Measurements from ENCODE around the gene ALDH1A2. TPM values are rescaled to one million over a fixed set of nuclear protein-coding genes. Genes with fewer than 3 reads are reported as not detected.

Gene ALDH1A2
- total and polyA plus RNA-seq, 4 donors, result 3.6 to 28.4 (median 9.5) TPM

DNA sequence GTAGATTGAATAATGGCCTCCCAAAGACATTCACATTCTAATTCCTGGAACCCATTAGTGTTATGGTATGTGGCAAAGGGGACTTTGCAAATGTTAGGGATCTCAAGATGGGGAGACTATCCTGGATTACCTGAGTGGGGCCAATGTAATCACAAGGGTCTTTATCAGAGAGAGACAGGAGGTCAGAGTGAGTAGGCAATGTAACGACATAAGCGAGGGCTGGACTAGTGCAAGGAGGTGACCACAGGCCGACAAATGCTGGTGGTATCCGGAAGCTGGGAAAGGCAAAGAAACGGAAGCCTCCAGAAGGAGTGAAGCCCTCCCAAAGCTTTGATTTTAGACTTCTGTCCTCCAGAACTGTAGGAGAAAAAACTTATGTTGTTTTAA is 46.2 kb upstream of the ALDH1A2 start:
- TF ChIP-seq, protein P1, sequence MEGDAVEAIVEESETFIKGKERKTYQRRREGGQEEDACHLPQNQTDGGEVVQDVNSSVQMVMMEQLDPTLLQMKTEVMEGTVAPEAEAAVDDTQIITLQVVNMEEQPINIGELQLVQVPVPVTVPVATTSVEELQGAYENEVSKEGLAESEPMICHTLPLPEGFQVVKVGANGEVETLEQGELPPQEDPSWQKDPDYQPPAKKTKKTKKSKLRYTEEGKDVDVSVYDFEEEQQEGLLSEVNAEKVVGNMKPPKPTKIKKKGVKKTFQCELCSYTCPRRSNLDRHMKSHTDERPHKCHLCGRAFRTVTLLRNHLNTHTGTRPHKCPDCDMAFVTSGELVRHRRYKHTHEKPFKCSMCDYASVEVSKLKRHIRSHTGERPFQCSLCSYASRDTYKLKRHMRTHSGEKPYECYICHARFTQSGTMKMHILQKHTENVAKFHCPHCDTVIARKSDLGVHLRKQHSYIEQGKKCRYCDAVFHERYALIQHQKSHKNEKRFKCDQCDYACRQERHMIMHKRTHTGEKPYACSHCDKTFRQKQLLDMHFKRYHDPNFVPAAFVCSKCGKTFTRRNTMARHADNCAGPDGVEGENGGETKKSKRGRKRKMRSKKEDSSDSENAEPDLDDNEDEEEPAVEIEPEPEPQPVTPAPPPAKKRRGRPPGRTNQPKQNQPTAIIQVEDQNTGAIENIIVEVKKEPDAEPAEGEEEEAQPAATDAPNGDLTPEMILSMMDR (IDR thresholded peaks at IDR 0.05; ENCODE audit: control extremely low read depth, extremely low read depth), result no peak
- 91 to 93% methylated on average over 5 of the region's 5 CpGs for WGBS, 2 donors

DNA sequence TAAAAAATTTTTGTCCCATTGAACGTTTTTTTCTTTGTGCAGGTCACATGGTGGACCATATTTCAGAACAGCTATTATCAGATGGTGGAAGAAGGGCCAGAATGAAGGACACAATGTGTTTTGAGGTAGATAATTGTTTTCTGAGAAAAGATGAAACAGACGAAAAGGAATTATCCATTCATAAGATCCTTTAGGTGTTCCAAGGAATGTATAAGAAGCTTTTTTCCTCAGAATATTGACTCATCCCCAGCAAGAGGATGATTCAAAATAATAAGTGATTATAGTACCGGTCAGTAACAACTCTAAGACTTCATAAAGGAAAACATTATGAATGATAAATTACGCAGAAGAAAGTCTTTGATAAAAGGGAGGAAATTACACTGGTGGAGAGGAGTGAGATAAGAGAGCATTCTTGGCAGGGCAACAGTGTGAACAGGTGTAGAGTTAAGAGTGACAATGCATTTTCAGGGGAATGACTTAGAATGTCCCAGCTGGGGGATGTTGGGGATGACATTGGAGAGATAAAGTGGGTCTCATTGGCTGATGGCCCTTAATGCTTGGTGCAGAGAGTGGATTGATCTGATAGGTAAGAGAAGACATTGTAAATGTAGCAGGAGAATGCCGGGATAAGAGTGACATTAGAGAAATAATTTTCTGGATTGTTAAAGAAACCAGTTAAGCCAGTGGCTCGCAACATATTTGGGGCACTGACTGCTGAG is 45.6 kb upstream of the ALDH1A2 start:
- Histone ChIP-seq H3K27ac (ENCODE audit: low read depth in 1 of 2, low read length in 1 of 2) (no peak overlapping the region), H3K4me3 (no peak overlapping the region), H3K36me3 (ENCODE audit: control insufficient read depth in 4 of 4, insufficient read depth in 4 of 4, low read length in 4 of 4) (no peaks in the 10 kb centered on the region), H3K4me1 (ENCODE audit: control insufficient read depth in 5 of 5, insufficient read depth in 5 of 5, low read length in 5 of 5) (no peaks in the 10 kb centered on the region), H3K9ac (ENCODE audit: insufficient read depth in 1 of 2, low read length in 2 of 2) (no peak overlapping the region), H3K27me3 (ENCODE audit: control insufficient read depth in 3 of 3, insufficient read depth in 3 of 3, low read length in 2 of 3) (no peaks in the 10 kb centered on the region), H3K9me3 (ENCODE audit: control insufficient read depth in 4 of 4, insufficient read depth in 3 of 4, low read length in 3 of 4) (no peaks in the 10 kb centered on the region)
- DNase-seq (no peak), ATAC-seq (ENCODE audit: insufficient read depth, low FRiP score) (no peak)
- TF ChIP-seq, protein P1 (IDR thresholded peaks at IDR 0.05; ENCODE audit: control extremely low read depth, extremely low read depth), result no peak
- 63 to 77% methylated on average over 6 of the region's 6 CpGs for WGBS, 2 donors

More for the DNA sequence above, 46.2 kb upstream of the ALDH1A2 start:
- Histone ChIP-seq H3K4me1 (ENCODE audit: control insufficient read depth in 5 of 5, insufficient read depth in 5 of 5, low read length in 5 of 5) (no peaks in the 10 kb centered on the region), H3K9ac (ENCODE audit: insufficient read depth in 1 of 2, low read length in 2 of 2) (no peak overlapping the region), H3K4me3 (no peak overlapping the region), H3K9me3 (ENCODE audit: control insufficient read depth in 4 of 4, insufficient read depth in 3 of 4, low read length in 3 of 4) (no peaks in the 10 kb centered on the region), H3K27ac (ENCODE audit: low read depth in 1 of 2, low read length in 1 of 2) (no peak overlapping the region), H3K36me3 (ENCODE audit: control insufficient read depth in 4 of 4, insufficient read depth in 4 of 4, low read length in 4 of 4) (no peaks in the 10 kb centered on the region), H3K27me3 (ENCODE audit: control insufficient read depth in 3 of 3, insufficient read depth in 3 of 3, low read length in 2 of 3) (no peaks in the 10 kb centered on the region)
- no peak for ATAC-seq (ENCODE audit: insufficient read depth, low FRiP score)
- DNase-seq, result no peak

DNA sequence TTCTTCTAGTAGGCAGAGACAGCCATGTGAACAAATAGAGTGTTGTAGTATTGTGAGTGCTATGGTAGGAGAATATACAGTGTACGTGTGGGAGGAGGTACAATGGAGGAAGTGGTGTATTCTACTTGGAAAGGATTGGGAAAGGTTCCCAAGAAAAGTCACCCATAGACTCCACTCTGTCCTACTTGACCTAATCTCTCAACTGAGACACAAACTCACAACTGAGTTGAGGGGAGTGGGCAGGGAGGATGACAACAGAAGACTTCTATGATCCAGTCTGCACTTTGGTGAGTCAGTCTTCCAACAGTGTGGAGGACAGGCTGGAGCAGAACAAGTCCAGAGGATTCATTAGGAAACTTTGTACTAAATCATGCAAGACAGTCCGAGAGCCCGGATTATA is 43.9 kb upstream of the ALDH1A2 start:
- ATAC-seq (ENCODE audit: insufficient read depth, low FRiP score), result no peak
- Histone ChIP-seq H3K4me1 (ENCODE audit: control insufficient read depth in 5 of 5, insufficient read depth in 5 of 5, low read length in 5 of 5) (no peaks in the 10 kb centered on the region), H3K27ac (ENCODE audit: low read depth in 1 of 2, low read length in 1 of 2) (no peak overlapping the region), H3K36me3 (ENCODE audit: control insufficient read depth in 4 of 4, insufficient read depth in 4 of 4, low read length in 4 of 4) (no peaks in the 10 kb centered on the region), H3K9me3 (ENCODE audit: control insufficient read depth in 4 of 4, insufficient read depth in 3 of 4, low read length in 3 of 4) (no peaks in the 10 kb centered on the region), H3K9ac (ENCODE audit: insufficient read depth in 1 of 2, low read length in 2 of 2) (no peak overlapping the region), H3K4me3 (no peak overlapping the region), H3K27me3 (ENCODE audit: control insufficient read depth in 3 of 3, insufficient read depth in 3 of 3, low read length in 2 of 3) (no peaks in the 10 kb centered on the region)
- WGBS, 2 donors, result 81 to 84% methylated on average over 3 of the region's 3 CpGs
- TF ChIP-seq, protein P1 (IDR thresholded peaks at IDR 0.05; ENCODE audit: control extremely low read depth, extremely low read depth), result no peak
- DNase-seq, result no peak

DNA sequence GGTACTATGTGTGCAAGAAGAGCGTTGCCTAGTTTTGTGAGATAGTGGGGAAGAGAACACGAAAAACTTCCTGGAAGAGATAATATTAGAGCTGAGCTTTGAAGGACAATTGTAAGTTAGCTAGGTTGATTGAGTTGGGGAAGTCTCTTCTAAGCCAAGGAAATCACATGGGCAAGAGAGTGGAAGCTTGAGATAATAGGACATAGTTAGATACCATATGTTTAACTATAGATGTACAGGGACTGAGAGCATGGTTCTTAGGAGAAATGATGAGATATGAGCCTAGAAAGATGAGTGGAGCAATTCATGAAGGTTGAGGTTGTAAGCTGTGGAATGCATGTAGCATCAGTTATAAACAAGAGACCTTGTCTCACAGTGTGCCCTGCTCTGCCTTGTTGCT is 42.6 kb upstream of the ALDH1A2 start:
- H3K27ac ChIP-seq (ENCODE audit: low read depth in 1 of 2, low read length in 1 of 2), result no peak overlapping the region
- TF ChIP-seq, protein P1 (IDR thresholded peaks at IDR 0.05; ENCODE audit: control extremely low read depth, extremely low read depth), result no peak
- no peak overlapping the region for H3K4me3 ChIP-seq
- DNase-seq, result no peak
- no peaks in the 10 kb centered on the region for H3K4me1 ChIP-seq (ENCODE audit: control insufficient read depth in 5 of 5, insufficient read depth in 5 of 5, low read length in 5 of 5)
- H3K9ac ChIP-seq (ENCODE audit: insufficient read depth in 1 of 2, low read length in 2 of 2), result no peak overlapping the region
- H3K36me3 ChIP-seq (ENCODE audit: control insufficient read depth in 4 of 4, insufficient read depth in 4 of 4, low read length in 4 of 4), result no peaks in the 10 kb centered on the region
- H3K27me3 ChIP-seq (ENCODE audit: control insufficient read depth in 3 of 3, insufficient read depth in 3 of 3, low read length in 2 of 3), result no peaks in the 10 kb centered on the region
- ATAC-seq (ENCODE audit: insufficient read depth, low FRiP score), result no peak
- H3K9me3 ChIP-seq (ENCODE audit: control insufficient read depth in 4 of 4, insufficient read depth in 3 of 4, low read length in 3 of 4), result no peaks in the 10 kb centered on the region
- WGBS, 2 donors, result 82 to 91% methylated on average over 2 of the region's 2 CpGs

Data from lung (tissue), 12 donors.